SK-N-SH (cell line): ENCODE results near the gene CCNF. TPM values are rescaled to one million over a fixed set of nuclear protein-coding genes. Genes with fewer than 3 reads are reported as not detected.

ENCODE experiments used
- CTCF ChIA-PET: fragments of 300-600, 350-600 bp; formaldehyde crosslinking; extraction: SDS; loops from one replicate; lab custom pipeline; 2021; lab: Yijun Ruan, JAX
- POLR2A ChIA-PET: fragments of 350-600 bp; sonication (Branson Sonifier 250); formaldehyde crosslinking; extraction: SDS; loops from one replicate; lab custom pipeline; 2020; ENCODE audit warnings: antibody characterized with exemption, inconsistent platforms; lab: Yijun Ruan, JAX
- DNase-seq: peaks from one replicate; pipeline ENCODE4 v3.0.0; 2012
- H2AFZ ChIP-seq: fragments of 200-600 bp; sonication (generic); 2 replicates; pipeline ENCODE4 v1.8.1; 2016; ENCODE audit warnings: antibody characterized with exemption, mild to moderate bottlenecking, low read depth
- H3F3A ChIP-seq: fragments of 200-600 bp; sonication (generic); replicated peaks from 2 replicates; pipeline ENCODE3; 2016; ENCODE audit warnings: antibody characterized with exemption, mild to moderate bottlenecking; ENCODE audit not compliant: insufficient read depth
- H3K27ac ChIP-seq, 2 experiments: fragments of 200-500 bp in 1 of 2; fragments of 200-600 bp in 1 of 2; sonication (Bioruptor generic) in 1 of 2; sonication (generic), shearing (Covaris generic) in 1 of 2; 2 replicates each; pipeline versions ENCODE4 v1.5.1 to v1.6.1; 2014 to 2016; ENCODE audit warnings: low read depth in 2 of 2, inconsistent platforms in 1 of 2, low read length in 1 of 2, mild to moderate bottlenecking in 1 of 2, mixed read lengths in 1 of 2
- H3K27me3 ChIP-seq: fragments of 200-600 bp; sonication (generic), shearing (Covaris generic); 2 replicates; pipeline ENCODE4 v1.6.1; 2016; ENCODE audit warnings: mixed run types; ENCODE audit not compliant: insufficient read depth
- H3K36me3 ChIP-seq, 2 experiments: fragments of 200-500 bp in 1 of 2; fragments of 200-600 bp in 1 of 2; sonication (Bioruptor generic) in 1 of 2; sonication (generic) in 1 of 2; replicated peaks in 1 of 2; 2 replicates each; pipeline versions ENCODE3 to v1.5.1; 2014 to 2016; ENCODE audit warnings: low read length in 1 of 2, mild to moderate bottlenecking in 1 of 2; ENCODE audit not compliant: insufficient read depth in 2 of 2, control insufficient read depth in 1 of 2
- H3K4me1 ChIP-seq, 2 experiments: fragments of 200-500 bp in 1 of 2; fragments of 200-600 bp in 1 of 2; sonication (Bioruptor generic) in 1 of 2; sonication (generic), shearing (Covaris generic) in 1 of 2; 2 replicates each; pipeline versions ENCODE4 v1.5.1 to v1.6.1; 2014 to 2016; ENCODE audit warnings: low read depth in 1 of 2, low read length in 1 of 2, mixed run types in 1 of 2; ENCODE audit not compliant: insufficient read depth in 2 of 2, control insufficient read depth in 1 of 2
- H3K4me2 ChIP-seq: fragments of 200-600 bp; sonication (generic), shearing (Covaris generic); 2 replicates; pipeline ENCODE4 v1.6.1; 2017; ENCODE audit warnings: mixed run types
- H3K4me3 ChIP-seq, 2 experiments: fragments of 200-500 bp in 1 of 2; fragments of 200-600 bp in 1 of 2; sonication (Bioruptor generic) in 1 of 2; sonication (generic), shearing (Covaris generic) in 1 of 2; 2 replicates each; pipeline versions ENCODE4 v1.5.1 to v1.8.1; 2014 to 2016; ENCODE audit warnings: low read depth in 2 of 2, inconsistent platforms in 1 of 2, low read length in 1 of 2, mild to moderate bottlenecking in 1 of 2, mixed read lengths in 1 of 2, moderate library complexity in 1 of 2
- H3K79me2 ChIP-seq: fragments of 200-600 bp; sonication (generic); 2 replicates; pipeline ENCODE4 v1.8.1; 2017; ENCODE audit warnings: mild to moderate bottlenecking; ENCODE audit not compliant: insufficient read depth
- H3K9ac ChIP-seq: fragments of 200-600 bp; sonication (generic); 2 replicates; pipeline ENCODE4 v1.6.1; 2017; ENCODE audit warnings: mixed run types
- H3K9me2 ChIP-seq: fragments of 200-600 bp; sonication (generic); 2 replicates; pipeline ENCODE4 v1.6.1; 2017; ENCODE audit warnings: mixed run types
- H3K9me3 ChIP-seq: fragments of 200-600 bp; sonication (generic); 2 replicates; pipeline ENCODE4 v1.6.1; 2017; ENCODE audit warnings: mixed run types, mild to moderate bottlenecking, moderate library complexity
- H4K20me1 ChIP-seq: fragments of 200-600 bp; sonication (generic); 2 replicates; pipeline ENCODE4 v1.6.1; 2017; ENCODE audit warnings: mild to moderate bottlenecking, mixed run types; ENCODE audit not compliant: insufficient read depth
- CHD2 ChIP-seq: fragments of 150-350 bp; IDR thresholded peaks from 2 replicates; pipeline ENCODE4 v1.6.1; 2018; ENCODE audit warnings: low read length; ENCODE audit not compliant: partially characterized antibody
- EP300 ChIP-seq, 2 experiments: IDR thresholded peaks; 2 replicates each; pipeline versions ENCODE4 v1.4.0 to v1.6.1; 2012; ENCODE audit warnings: borderline replicate concordance in 1 of 2, low read depth in 1 of 2, low read length in 1 of 2
- GABPA ChIP-seq: IDR thresholded peaks from 2 replicates; pipeline ENCODE4 v1.4.0; 2012; ENCODE audit warnings: low read depth, mild to moderate bottlenecking
- GATA2 ChIP-seq: sonication (generic); formaldehyde crosslinking; IDR thresholded peaks from 2 replicates; pipeline ENCODE4 v1.5.0; 2020; ENCODE audit warnings: mild to moderate bottlenecking, missing genetic modification reagents
- IRF3 ChIP-seq: fragments of 150-350 bp; IDR thresholded peaks from 2 replicates; pipeline ENCODE4 v1.6.1; 2016; ENCODE audit warnings: mild to moderate bottlenecking, low read depth, low read length
- NFIC ChIP-seq: IDR thresholded peaks from 2 replicates; pipeline ENCODE4 v1.4.0; 2012; ENCODE audit warnings: borderline replicate concordance
- NRF1 ChIP-seq: IDR thresholded peaks from 2 replicates; pipeline ENCODE4 v1.6.1; 2012; ENCODE audit warnings: low read depth, mild to moderate bottlenecking, low read length
- REST ChIP-seq: IDR thresholded peaks from 2 replicates; pipeline ENCODE4 v1.6.1; 2012; ENCODE audit warnings: mild to moderate bottlenecking, low read depth, low read length, moderate library complexity
- RFX5 ChIP-seq: IDR thresholded peaks from 2 replicates; pipeline ENCODE4 v1.6.1; 2012; ENCODE audit warnings: mild to moderate bottlenecking, improper control_type of control experiment, low read length
- USF2 ChIP-seq: fragments of 150-350 bp; IDR thresholded peaks from 2 replicates; pipeline ENCODE4 v1.6.1; 2017; ENCODE audit warnings: antibody characterized with exemption, low read length, low read depth, borderline replicate concordance
- WGBS: methylation state at CpG from one replicate; pipeline ENCODE4 v1.1.6; 2017; ENCODE audit warnings: low lambda C conversion rate; 5-methylcytosine and 5-hydroxymethylcytosine counted together
- polyA plus RNA-seq, 3 experiments: library from polyadenylated mRNA; depleted of rRNA; stranded (reverse); fragments of >200 nt; gene quantifications; 2 replicates each; pipeline ENCODE4 v1.2.3, GENCODE V29; 2012
- TF ChIP-seq, protein P1 (sequence below): IDR thresholded peaks from 2 replicates; pipeline ENCODE4 v1.4.0; 2012; ENCODE audit warnings: low read depth, borderline replicate concordance
- TF ChIP-seq, protein P2 (sequence below): IDR thresholded peaks from 2 replicates; pipeline ENCODE4 v1.4.0; 2012; ENCODE audit warnings: low read depth, borderline replicate concordance

CCNF gene
- polyA plus RNA-seq, 1 of the 3 experiments (the other 2 are of a cell fraction), result 4.6 TPM

DNA sequence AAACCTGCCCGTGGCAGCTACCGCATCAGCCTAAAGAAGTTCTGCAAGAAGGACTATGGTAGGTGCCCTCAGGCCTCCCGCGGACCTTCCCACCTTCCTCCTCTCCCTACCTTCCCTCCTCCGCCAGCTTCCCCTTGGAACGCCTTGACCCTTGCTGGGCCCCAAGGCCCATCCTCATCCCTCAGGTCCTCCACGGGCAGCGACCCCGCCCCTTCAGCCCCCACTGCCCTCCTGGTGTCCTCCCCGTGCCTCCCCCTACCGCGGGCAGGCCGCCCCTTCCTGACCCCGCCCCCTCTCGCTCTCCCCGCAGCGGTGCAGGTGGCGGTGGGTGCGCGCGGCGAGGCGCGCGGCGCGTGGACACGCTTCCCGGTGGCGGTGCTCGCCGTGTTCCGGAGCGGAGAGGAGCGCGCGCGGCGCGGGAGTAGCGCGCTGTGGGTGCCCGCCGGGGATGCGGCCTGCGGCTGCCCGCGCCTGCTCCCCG lies 44.2 kb downstream of the CCNF start:
- ChIA-PET CTCF (interaction anchor here (0.6 to 2.1 kb wide), 9 partner anchors 10 to 50 kb away, joined by 3 to 11 read pairs (median 4); no protein-coding TSS in a partner anchor), POLR2A (interaction anchor here (0.6 to 0.9 kb wide), 2 partner anchors 9 to 451 kb away, joined by 3 to 5 read pairs; no protein-coding TSS in a partner anchor)
- peaks cover 13% of the 10 kb centered on the region for H3F3A ChIP-seq
- H4K20me1 ChIP-seq, result no peaks in the 10 kb centered on the region
- H3K4me3 ChIP-seq, result peak overlapping the region; percentile 41 to 79; a peak in 3 of 4 replicates
- TF ChIP-seq CHD2 (no peak), IRF3 (no peak), RFX5 (no peak), GATA2 (no peak), EP300 (IDR thresholded peaks at IDR 0.05; ENCODE audit: borderline replicate concordance in 1 of 2, low read depth in 1 of 2, low read length in 1 of 2) (no peak), GABPA (no peak), REST (no peak), NFIC (no peak), USF2 (no peak), NRF1 (no peak)
- TF ChIP-seq, protein P1, sequence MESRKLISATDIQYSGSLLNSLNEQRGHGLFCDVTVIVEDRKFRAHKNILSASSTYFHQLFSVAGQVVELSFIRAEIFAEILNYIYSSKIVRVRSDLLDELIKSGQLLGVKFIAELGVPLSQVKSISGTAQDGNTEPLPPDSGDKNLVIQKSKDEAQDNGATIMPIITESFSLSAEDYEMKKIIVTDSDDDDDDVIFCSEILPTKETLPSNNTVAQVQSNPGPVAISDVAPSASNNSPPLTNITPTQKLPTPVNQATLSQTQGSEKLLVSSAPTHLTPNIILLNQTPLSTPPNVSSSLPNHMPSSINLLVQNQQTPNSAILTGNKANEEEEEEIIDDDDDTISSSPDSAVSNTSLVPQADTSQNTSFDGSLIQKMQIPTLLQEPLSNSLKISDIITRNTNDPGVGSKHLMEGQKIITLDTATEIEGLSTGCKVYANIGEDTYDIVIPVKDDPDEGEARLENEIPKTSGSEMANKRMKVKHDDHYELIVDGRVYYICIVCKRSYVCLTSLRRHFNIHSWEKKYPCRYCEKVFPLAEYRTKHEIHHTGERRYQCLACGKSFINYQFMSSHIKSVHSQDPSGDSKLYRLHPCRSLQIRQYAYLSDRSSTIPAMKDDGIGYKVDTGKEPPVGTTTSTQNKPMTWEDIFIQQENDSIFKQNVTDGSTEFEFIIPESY, result no peak
- TF ChIP-seq, protein P2, sequence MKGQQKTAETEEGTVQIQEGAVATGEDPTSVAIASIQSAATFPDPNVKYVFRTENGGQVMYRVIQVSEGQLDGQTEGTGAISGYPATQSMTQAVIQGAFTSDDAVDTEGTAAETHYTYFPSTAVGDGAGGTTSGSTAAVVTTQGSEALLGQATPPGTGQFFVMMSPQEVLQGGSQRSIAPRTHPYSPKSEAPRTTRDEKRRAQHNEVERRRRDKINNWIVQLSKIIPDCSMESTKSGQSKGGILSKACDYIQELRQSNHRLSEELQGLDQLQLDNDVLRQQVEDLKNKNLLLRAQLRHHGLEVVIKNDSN, result no peak
- peak overlapping the region in 1 of 2 experiments; percentile 89; a peak in 2 of 4 replicates for H3K27ac ChIP-seq
- H3K36me3 ChIP-seq, result no peaks in the 10 kb centered on the region
- H3K9me3 ChIP-seq, result no peaks in the 10 kb centered on the region
- no peaks in the 10 kb centered on the region for H3K27me3 ChIP-seq
- H3K79me2 ChIP-seq, result peaks cover 16% of the 10 kb centered on the region
- DNase-seq, result peak; percentile 74
- H3K4me1 ChIP-seq, result peaks cover under 1 to 69% of the 10 kb centered on the region in 2 experiments; a peak in 3 of 4 replicates
- H3K9me2 ChIP-seq, result no peaks in the 10 kb centered on the region
- no peak overlapping the region for H2AFZ ChIP-seq
- peak overlapping the region; percentile 71 for H3K4me2 ChIP-seq
- WGBS, result 27% methylated on average over 17 of the region's 49 CpGs
- no peak overlapping the region for H3K9ac ChIP-seq
